M059J (cell line): ENCODE measurements around the gene SLC6A3. TPM values are rescaled to one million over a fixed set of nuclear protein-coding genes. Genes with fewer than 3 reads are reported as not detected.
"Not testable (repeated sequence)": the region's sequence is repeated elsewhere in the genome, so short reads cannot be mapped to it uniquely, and the experiment has no call there.

Experiments used
- DNase-seq: peaks from one replicate; pipeline ENCODE4 v3.0.0-alpha.2; 2012; ENCODE audit warnings: low read depth
- total RNA-seq: library from RNA; depleted of rRNA; stranded (reverse); fragments of >200 nt; shearing (Covaris generic); gene quantifications from 2 replicates; pipeline ENCODE4 v1.2.3, GENCODE V29; 2014

Gene SLC6A3
- total RNA-seq, 1 experiment from 2014 or later, result not detected

GRCh38 chr5:1478271-1479035 lies 33.2 kb upstream of the SLC6A3 start:
- DNase-seq, result no peak

GRCh38 chr5:1477341-1477740 lies 32.1 kb upstream of the SLC6A3 start:
- DNase-seq, result no peak

GRCh38 chr5:1476967-1477310 lies 31.7 kb upstream of the SLC6A3 start:
- DNase-seq, result no peak

- no peak for DNase-seq
Measured at GRCh38 chr5:1476181-1476966, 31.1 kb upstream of the SLC6A3 start.

- not testable (repeated sequence) for DNase-seq
Measured at GRCh38 chr5:1475544-1475900, 30.3 kb upstream of the SLC6A3 start.

- DNase-seq, result no peak
Measured at GRCh38 chr5:1474866-1475543, 29.8 kb upstream of the SLC6A3 start.

- DNase-seq, result no peak
Measured at GRCh38 chr5:1474183-1474839, 29.1 kb upstream of the SLC6A3 start.

- no peak for DNase-seq
Measured at GRCh38 chr5:1473746-1474145, 28.5 kb upstream of the SLC6A3 start.

- DNase-seq, result no peak
Measured at GRCh38 chr5:1472964-1473628, 27.9 kb upstream of the SLC6A3 start.

- DNase-seq, result no peak
Measured at GRCh38 chr5:1471997-1472963, 27.0 kb upstream of the SLC6A3 start.

- no peak for DNase-seq
Measured at GRCh38 chr5:1471240-1471853, 26.1 kb upstream of the SLC6A3 start.

GRCh38 chr5:1470762-1471211 lies 25.5 kb upstream of the SLC6A3 start:
- no peak for DNase-seq

- DNase-seq, result no peak
Measured at GRCh38 chr5:1468629-1469527, 23.6 kb upstream of the SLC6A3 start.

GRCh38 chr5:1468247-1468612 lies 23.0 kb upstream of the SLC6A3 start:
- no peak for DNase-seq

GRCh38 chr5:1467341-1468246 lies 22.4 kb upstream of the SLC6A3 start:
- DNase-seq, result no peak

- DNase-seq, result no peak
Measured at GRCh38 chr5:1466631-1467265, 21.5 kb upstream of the SLC6A3 start.

- no peak for DNase-seq
Measured at GRCh38 chr5:1465966-1466471, 20.8 kb upstream of the SLC6A3 start.
